ENCODE results near the gene TMEM176A.
"Not testable (repeated sequence)": the region's sequence is repeated elsewhere in the genome, so short reads cannot be mapped to it uniquely, and the experiment has no call there.

TMEM176A gene
- 0 to 0.05 (median 0.04) reads per million in 3 experiments for total RNA-seq

- DNase-seq = no peak
Measured at GRCh38 chr7:150800581-150801241, at the start of gene TMEM176A. TMEM176A (plus strand) TSS chr7:150800769; CDS start chr7:150801551, 782 bp downstream.

GRCh38 chr7:150751702-150752101, 48.9 kb upstream of the TMEM176A start:
- DNase-seq = no peak

- DNase-seq = no peak
Measured at GRCh38 chr7:150753239-150753638, 47.3 kb upstream of the TMEM176A start.

- no peak for DNase-seq
Measured at GRCh38 chr7:150753826-150754603, 46.6 kb upstream of the TMEM176A start.

GRCh38 chr7:150754951-150755350, 45.6 kb upstream of the TMEM176A start:
- no peak for DNase-seq

GRCh38 chr7:150755473-150756099, 45.0 kb upstream of the TMEM176A start:
- peak; percentile 83 for DNase-seq

GRCh38 chr7:150756166-150756565, 44.4 kb upstream of the TMEM176A start:
- no peak for DNase-seq

DNA sequence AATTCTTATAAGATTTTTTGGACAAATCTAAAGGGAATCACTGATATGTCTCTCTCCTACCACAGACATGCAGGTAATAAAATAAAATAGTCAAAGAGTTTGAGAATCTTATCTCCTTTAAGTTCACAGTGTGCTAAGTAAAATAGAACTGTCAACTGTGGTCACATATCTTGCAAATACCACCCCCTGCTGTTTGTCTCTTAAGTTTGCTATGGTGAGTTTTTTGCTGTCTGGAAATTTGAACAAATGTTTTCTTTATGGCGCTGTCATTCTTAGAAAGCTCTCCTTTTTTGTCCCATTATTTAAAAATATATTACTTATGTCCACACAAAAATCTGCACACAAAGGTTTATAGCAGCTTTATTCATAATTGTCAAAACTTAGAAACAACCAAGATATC, 43.7 kb upstream of the TMEM176A start:
- DNase-seq = peak; percentile 65

GRCh38 chr7:150759479-150759878, 41.1 kb upstream of the TMEM176A start:
- DNase-seq = no peak

DNA sequence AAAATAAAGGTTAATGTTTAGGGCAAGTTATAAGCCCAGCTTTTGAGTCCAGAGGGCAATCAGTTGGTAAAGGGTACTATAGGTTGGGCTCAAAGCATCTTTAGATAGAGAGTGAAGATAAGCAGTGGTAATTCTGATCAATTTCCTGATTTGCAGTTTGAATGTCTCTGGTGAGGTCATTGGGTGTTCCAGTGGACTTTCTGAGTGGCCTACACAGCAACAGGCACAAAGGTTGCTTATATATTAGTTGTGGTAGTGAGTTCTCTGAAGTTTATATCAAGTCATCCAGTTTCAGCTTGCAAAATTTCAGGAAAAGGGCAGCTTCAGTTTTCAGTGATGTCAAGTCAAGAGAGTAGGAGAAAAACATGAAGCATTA, 34.2 kb upstream of the TMEM176A start:
- DNase-seq = no peak

GRCh38 chr7:150769768-150770167, 30.8 kb upstream of the TMEM176A start:
- no peak for DNase-seq

DNA sequence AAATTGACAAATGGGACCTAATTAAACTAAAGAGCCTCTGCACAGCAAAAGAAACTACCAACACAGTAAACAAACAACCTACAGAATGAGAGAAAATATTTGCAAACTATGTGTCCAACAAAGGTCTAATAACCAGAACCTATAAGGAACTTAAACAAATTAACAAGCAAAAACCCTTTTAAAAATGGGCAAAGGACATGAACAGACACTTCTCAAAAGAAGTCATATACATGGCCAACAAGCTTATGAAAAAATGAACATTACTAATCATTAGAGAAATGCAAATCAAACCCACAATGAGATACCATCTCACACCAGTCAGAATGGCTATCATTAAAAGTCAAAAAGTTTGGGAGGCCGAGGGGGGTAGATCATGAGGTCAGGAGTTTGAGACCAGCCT, 26.4 kb upstream of the TMEM176A start:
- not testable (repeated sequence) for DNase-seq

GRCh38 chr7:150778014-150778737, 22.4 kb upstream of the TMEM176A start:
- DNase-seq = no peak

DNA sequence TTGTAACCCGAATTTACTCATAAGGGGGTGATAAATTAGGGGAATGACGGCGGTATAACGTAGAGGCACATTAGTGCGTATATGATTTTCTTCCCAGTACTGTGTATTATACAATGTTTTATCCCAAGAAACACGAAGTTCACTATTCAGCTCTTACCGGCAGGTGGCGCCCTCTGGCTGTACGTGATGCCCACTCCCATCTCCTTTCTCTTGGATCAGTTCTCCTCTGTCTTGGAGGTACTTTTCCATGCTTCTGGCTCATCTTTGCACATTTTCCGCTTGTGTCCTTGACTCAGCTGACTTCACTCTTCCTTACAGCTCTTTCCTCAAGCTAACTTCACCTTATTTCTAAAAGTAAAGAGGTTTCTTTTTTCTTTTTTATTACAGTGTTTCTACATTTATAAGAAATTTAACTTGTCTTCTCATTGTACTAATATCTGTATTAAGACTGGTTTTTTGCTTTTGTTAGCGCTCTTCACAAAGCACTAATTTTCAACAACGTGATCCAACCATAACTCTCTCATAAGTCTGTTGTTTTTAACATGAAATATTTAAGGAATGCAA, 21.7 kb upstream of the TMEM176A start:
- DNase-seq = peak; percentile 57

DNA sequence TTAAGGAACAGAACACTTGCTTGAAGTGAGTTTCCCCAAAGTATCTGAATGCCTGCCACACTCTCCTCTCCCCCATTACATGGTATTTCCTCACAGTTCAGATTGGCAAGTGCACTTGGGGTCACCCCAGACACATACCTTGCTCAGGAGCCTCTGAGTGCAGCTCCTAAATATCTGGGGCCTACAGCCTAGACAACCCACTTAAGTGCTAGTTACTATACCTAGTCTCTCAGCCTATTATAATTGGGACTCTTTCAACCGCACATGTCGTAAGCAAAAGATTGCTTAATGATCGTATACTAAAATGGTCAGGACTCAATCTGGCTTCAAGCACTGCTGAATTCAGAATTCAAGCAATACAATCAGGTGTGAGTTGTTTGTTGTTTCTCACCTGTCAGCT, 20.3 kb upstream of the TMEM176A start:
- no peak for DNase-seq

DNA sequence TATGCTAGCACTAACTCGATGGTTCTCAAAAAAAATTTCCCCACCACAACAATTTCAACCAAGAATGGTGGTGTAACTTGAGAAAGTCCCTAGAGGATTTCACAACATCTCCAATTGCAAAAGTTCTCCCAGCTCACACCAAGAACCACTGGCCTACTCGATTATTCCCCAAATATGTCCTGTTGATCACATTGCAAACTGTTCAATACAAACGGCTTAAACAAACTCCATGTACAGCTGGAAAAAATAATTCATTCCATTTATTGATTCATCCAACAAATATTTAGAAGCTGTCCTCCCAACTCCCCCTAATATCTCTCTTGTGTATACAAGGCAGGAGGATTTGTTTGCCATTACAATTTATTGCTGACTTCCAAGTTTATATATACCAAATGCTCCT, 19.5 kb upstream of the TMEM176A start:
- DNase-seq = no peak

DNA sequence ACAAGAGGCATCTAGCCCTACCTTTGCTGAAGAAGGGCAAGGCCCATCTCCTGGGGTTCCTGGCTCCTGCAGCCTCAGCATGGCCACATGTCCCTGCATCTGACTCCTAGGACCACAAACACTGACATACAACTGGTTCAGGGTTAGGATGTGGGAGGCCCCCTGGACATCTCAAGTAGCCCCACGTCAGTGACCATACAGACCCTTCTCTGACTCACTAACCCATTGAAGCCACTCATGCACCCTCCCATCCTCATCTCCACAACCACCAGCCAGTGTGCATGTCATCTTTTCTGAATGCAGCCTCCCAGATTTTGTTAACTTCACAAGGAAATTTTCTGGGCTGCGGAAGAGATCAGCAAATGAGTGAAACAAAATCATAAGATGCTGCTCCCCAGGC, 18.6 kb upstream of the TMEM176A start:
- DNase-seq = no peak

- no peak for DNase-seq
Measured at GRCh38 chr7:150784120-150784736, 16.3 kb upstream of the TMEM176A start.

DNA sequence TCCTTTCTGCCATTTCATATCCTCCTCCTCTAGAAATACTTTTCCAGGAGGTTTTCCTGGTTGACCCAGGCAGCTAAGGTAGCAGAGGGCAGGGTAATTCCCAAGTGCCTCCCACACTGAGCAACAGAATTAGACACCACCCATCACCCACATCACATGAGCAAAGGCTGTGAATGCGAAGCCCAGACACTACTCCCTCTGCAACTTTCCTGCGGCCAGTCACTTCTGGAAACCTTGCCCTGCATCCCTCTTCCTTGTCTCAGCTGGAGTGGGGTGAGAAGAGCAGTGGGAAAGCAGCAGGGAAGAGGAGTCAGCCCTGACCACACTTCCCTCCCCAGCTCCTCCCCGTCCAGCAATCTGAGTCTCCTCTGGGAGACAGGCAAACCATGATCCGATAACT, 15.6 kb upstream of the TMEM176A start:
- DNase-seq = no peak

- DNase-seq = no peak
Measured at GRCh38 chr7:150787321-150788281, 13.0 kb upstream of the TMEM176A start.
